Measurements from ENCODE around the gene IHH.

Gene IHH

GRCh38 chr2:219022616-219023015 is 38.1 kb downstream of the IHH start:
- H3K27ac Mint-ChIP-seq: no peak overlapping the region
- no peaks in the 10 kb centered on the region for H3K4me1 Mint-ChIP-seq (ENCODE audit: low read depth)
- H3K36me3 Mint-ChIP-seq (ENCODE audit: low read depth): no peaks in the 10 kb centered on the region
- no peaks in the 10 kb centered on the region for H3K27me3 Mint-ChIP-seq (ENCODE audit: low read depth)
- H3K9me3 Mint-ChIP-seq: no peaks in the 10 kb centered on the region
- no peak overlapping the region for H3K4me3 Mint-ChIP-seq

DNA sequence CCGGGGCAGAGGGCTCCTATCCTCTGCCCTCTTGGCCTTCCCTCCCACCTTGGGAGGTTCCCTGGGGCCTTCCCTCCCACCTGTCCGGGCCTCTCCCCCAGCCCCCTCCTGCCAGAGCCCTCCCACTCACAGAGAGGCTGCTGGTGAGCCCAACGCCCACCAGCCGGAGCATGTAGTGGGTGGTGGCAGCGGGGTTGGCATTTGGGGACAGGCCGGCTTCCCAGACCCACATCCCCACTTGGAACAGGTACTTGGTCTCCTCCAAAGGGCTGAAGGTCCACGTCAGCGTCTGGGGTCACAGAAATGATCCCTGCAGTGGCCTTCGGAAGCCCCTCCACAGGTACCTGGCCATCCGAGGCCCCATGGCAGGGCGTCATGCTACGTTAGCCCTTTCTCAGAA is 38.7 kb downstream of the IHH start:
- Mint-ChIP-seq H3K4me1 (ENCODE audit: low read depth) (no peaks in the 10 kb centered on the region), H3K27me3 (ENCODE audit: low read depth) (no peaks in the 10 kb centered on the region), H3K27ac (no peak overlapping the region), H3K9me3 (no peaks in the 10 kb centered on the region), H3K4me3 (no peak overlapping the region), H3K36me3 (ENCODE audit: low read depth) (no peaks in the 10 kb centered on the region)

GRCh38 chr2:219021591-219021990 is 39.1 kb downstream of the IHH start:
- Mint-ChIP-seq H3K4me3 (no peak overlapping the region), H3K36me3 (ENCODE audit: low read depth) (no peaks in the 10 kb centered on the region), H3K27ac (no peak overlapping the region), H3K4me1 (ENCODE audit: low read depth) (no peaks in the 10 kb centered on the region), H3K9me3 (no peaks in the 10 kb centered on the region), H3K27me3 (ENCODE audit: low read depth) (peaks cover 4% of the 10 kb centered on the region)

DNA sequence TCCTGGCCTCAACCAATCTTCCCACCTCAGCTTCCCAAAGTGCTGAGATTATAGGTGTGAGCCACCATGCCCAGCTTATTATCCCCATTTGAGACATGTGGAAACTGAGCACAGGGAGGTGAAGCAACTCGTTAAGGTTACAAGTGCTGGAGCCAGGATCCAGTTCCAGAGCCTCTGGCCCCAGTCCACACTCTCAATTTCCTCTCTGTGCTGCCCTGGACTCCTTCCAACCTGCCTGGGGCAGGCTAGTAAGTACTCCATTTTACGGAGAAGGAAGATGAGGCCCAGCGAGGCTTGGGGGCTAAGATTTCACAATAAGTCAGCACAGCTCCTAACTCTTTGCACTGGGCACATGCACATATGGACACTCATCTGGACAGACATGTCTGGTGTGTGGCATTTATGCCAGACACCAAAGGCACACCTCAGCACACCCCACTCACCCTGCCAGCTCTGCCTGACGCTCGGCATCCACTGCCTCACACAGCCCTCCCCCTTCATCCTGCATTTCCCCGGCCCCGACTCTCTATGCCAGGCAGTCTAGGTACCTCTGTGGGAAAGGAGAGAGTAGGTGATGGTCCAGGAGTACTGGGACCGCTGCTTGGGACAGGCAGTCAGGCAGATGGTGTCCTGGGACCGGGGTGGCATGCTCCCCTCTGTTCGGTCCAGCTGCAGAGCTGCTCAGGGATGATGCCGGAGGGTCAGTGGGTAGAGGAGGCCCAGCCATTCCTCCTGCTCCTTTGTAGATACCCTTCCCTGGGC is 39.9 kb downstream of the IHH start:
- no peak overlapping the region for H3K27ac Mint-ChIP-seq
- peaks cover 6% of the 10 kb centered on the region for H3K27me3 Mint-ChIP-seq (ENCODE audit: low read depth)
- no peak overlapping the region for H3K4me3 Mint-ChIP-seq
- H3K36me3 Mint-ChIP-seq (ENCODE audit: low read depth): no peaks in the 10 kb centered on the region
- no peaks in the 10 kb centered on the region for H3K9me3 Mint-ChIP-seq
- no peaks in the 10 kb centered on the region for H3K4me1 Mint-ChIP-seq (ENCODE audit: low read depth)

DNA sequence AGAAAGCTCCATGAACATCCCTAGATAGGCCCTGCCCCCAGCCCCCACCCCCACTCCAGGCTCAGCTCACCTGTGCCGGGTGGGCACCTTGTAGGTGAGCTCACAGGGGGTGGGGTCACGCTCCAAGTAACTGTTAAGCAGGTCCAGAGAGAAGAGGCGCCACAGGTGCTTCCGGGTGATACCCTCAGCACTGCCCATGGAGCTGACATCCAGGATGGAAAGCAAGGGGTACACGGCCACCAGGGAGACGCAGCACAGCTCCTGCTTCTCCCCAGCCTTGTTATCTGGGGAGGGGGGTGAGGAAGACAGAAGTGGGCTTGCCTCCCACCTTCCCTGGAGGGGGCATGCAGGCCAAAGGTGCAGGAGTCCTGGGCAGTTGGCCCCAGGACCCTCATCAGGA is 41.3 kb downstream of the IHH start:
- Mint-ChIP-seq H3K27ac (no peak overlapping the region), H3K27me3 (ENCODE audit: low read depth) (peaks cover 6% of the 10 kb centered on the region), H3K4me1 (ENCODE audit: low read depth) (no peaks in the 10 kb centered on the region), H3K36me3 (ENCODE audit: low read depth) (no peaks in the 10 kb centered on the region), H3K4me3 (no peak overlapping the region), H3K9me3 (no peaks in the 10 kb centered on the region)

DNA sequence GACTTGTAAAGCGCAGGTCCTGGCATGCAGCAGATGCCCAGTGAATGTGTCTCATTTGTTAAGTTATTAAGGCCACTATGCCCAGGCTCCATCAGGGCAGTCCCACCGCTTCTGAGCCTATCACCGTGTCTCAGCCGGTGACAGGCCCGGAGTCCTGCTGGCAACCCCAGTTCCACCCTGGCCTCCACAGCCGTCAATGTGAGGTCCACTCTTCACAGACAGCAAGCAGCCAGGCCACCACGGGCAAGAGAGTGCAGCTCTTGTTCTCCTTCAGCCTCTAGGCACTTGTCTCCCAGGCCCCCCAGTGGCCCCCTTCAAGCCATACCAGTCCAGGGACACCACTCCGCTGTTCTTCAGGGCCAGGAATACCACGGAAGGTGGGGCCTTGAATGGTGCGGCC is 42.0 kb downstream of the IHH start:
- Mint-ChIP-seq H3K4me1 (ENCODE audit: low read depth) (no peaks in the 10 kb centered on the region), H3K27ac (no peak overlapping the region), H3K27me3 (ENCODE audit: low read depth) (peaks cover 6% of the 10 kb centered on the region), H3K36me3 (ENCODE audit: low read depth) (no peaks in the 10 kb centered on the region), H3K9me3 (no peaks in the 10 kb centered on the region), H3K4me3 (no peak overlapping the region)

DNA sequence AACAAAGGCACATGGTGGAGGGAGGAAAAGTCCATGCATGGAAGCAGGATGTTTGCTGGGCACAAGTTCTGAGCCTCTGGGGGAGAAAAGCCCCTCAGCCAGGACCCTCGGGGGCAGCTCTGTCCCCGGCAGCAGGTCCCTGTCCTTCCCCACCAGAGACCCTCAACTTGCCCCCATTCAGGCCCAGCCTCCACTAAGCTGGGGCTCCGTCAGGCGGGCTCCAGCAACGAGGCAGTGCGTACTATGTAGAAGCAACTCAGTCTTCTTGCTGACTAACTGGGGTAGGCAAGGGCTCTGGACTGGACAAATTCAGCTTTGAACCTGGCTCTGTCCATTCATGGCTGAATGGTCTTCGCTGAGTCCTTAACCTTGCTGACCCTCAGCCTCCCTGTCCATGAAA is 42.4 kb downstream of the IHH start:
- H3K4me3 Mint-ChIP-seq: no peak overlapping the region
- H3K36me3 Mint-ChIP-seq (ENCODE audit: low read depth): no peaks in the 10 kb centered on the region
- peaks cover 8% of the 10 kb centered on the region for H3K27me3 Mint-ChIP-seq (ENCODE audit: low read depth)
- no peak overlapping the region for H3K27ac Mint-ChIP-seq
- no peaks in the 10 kb centered on the region for H3K9me3 Mint-ChIP-seq
- H3K4me1 Mint-ChIP-seq (ENCODE audit: low read depth): no peaks in the 10 kb centered on the region

- H3K4me1 Mint-ChIP-seq (ENCODE audit: low read depth): no peaks in the 10 kb centered on the region
- H3K27ac Mint-ChIP-seq: no peak overlapping the region
- H3K27me3 Mint-ChIP-seq (ENCODE audit: low read depth): peaks cover 13% of the 10 kb centered on the region
- no peaks in the 10 kb centered on the region for H3K36me3 Mint-ChIP-seq (ENCODE audit: low read depth)
- H3K4me3 Mint-ChIP-seq: no peak overlapping the region
- no peaks in the 10 kb centered on the region for H3K9me3 Mint-ChIP-seq
Measured at GRCh38 chr2:219017201-219017931, 43.4 kb downstream of the IHH start.

DNA sequence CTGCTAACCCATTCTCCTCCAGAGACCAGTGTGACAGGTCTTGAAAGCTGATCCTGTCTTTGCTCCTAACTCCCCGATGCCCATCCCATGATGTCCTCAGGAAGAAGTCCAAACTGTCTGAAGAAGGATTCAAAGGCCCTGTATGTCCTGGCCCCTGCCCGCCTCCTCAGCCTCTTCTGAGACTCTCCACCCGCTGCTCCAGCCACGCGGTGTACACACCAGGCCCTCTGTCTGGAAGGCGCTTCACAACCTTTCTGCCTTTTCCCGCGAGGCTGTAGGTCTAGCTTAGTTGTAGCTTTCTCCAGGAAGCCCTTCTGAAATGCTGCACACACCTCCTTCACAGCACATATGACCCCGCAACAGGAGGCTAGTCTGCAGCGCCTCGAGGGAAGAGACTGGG is 44.0 kb downstream of the IHH start:
- Mint-ChIP-seq H3K9me3 (no peaks in the 10 kb centered on the region), H3K4me3 (no peak overlapping the region), H3K27ac (no peak overlapping the region), H3K36me3 (ENCODE audit: low read depth) (no peaks in the 10 kb centered on the region), H3K4me1 (ENCODE audit: low read depth) (no peaks in the 10 kb centered on the region), H3K27me3 (ENCODE audit: low read depth) (peaks cover 13% of the 10 kb centered on the region)

DNA sequence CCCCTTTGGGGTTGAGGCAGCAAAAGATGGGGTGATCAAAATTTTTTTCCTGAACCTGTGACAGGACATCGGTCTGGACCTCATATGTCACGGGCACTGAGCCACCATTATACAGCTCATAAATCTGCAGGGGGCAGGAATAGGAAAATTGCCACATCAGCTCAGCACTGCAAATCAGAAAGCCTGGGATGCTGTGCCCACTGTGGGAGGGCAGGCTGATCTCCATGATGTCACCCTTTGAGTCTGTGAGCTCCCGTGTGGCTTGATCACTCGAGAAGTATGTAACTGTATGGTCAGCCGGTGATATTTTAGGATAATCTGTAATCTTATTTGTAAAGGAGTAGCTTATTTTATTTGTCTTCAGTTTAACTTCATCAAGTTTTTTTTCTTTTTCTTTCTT is 49.8 kb downstream of the IHH start:
- no peak overlapping the region for H3K27ac Mint-ChIP-seq
- no peaks in the 10 kb centered on the region for H3K4me1 Mint-ChIP-seq (ENCODE audit: low read depth)
- peaks cover 11% of the 10 kb centered on the region for H3K27me3 Mint-ChIP-seq (ENCODE audit: low read depth)
- no peaks in the 10 kb centered on the region for H3K36me3 Mint-ChIP-seq (ENCODE audit: low read depth)
- no peaks in the 10 kb centered on the region for H3K9me3 Mint-ChIP-seq
- no peak overlapping the region for H3K4me3 Mint-ChIP-seq

- H3K27me3 Mint-ChIP-seq (ENCODE audit: low read depth): peaks cover 15% of the 10 kb centered on the region
- H3K9me3 Mint-ChIP-seq: no peaks in the 10 kb centered on the region
- no peak overlapping the region for H3K27ac Mint-ChIP-seq
- no peaks in the 10 kb centered on the region for H3K4me1 Mint-ChIP-seq (ENCODE audit: low read depth)
- H3K36me3 Mint-ChIP-seq (ENCODE audit: low read depth): no peaks in the 10 kb centered on the region
- no peak overlapping the region for H3K4me3 Mint-ChIP-seq
Measured at GRCh38 chr2:219010162-219010756, 50.5 kb downstream of the IHH start.

- H3K9me3 Mint-ChIP-seq: no peaks in the 10 kb centered on the region
- peaks cover 25% of the 10 kb centered on the region for H3K27me3 Mint-ChIP-seq (ENCODE audit: low read depth)
- no peaks in the 10 kb centered on the region for H3K4me1 Mint-ChIP-seq (ENCODE audit: low read depth)
- no peak overlapping the region for H3K27ac Mint-ChIP-seq
- no peak overlapping the region for H3K4me3 Mint-ChIP-seq
- H3K36me3 Mint-ChIP-seq (ENCODE audit: low read depth): no peaks in the 10 kb centered on the region
Measured at GRCh38 chr2:219009294-219009693, 51.4 kb downstream of the IHH start.
